K562 (cell line): Measurements from ENCODE around the gene CLIP2. TPM values are rescaled to one million over a fixed set of nuclear protein-coding genes. Genes with fewer than 3 reads are reported as not detected.
A peak's percentile ranks its signal among the peaks of the same experiment; 100 is the strongest.

Source experiments
- DNMT1 ChIP-seq: fragments of 450-650 bp; IDR thresholded peaks from 2 replicates; pipeline ENCODE4 v1.6.1; 2016; ENCODE audit warnings: antibody characterized with exemption, mild to moderate bottlenecking
- FOXO4 ChIP-seq: fragments of 450-650 bp; formaldehyde crosslinking; IDR thresholded peaks from 2 replicates; pipeline ENCODE4 v1.4.0; 2020; ENCODE audit warnings: mild to moderate bottlenecking, moderate library complexity
- GATAD2B ChIP-seq: fragments of 450-650 bp; IDR thresholded peaks from 2 replicates; pipeline ENCODE4 v1.6.1; 2017; ENCODE audit warnings: mild to moderate bottlenecking, borderline replicate concordance
- GTF2A2 ChIP-seq: IDR thresholded peaks from 2 replicates; pipeline ENCODE4 v1.6.1; 2016; ENCODE audit warnings: mild to moderate bottlenecking, missing genetic modification characterization, missing compliant biosample characterization
- HDAC2 ChIP-seq: fragments of 450-650 bp; IDR thresholded peaks from 2 replicates; pipeline ENCODE4 v1.6.1; 2016; ENCODE audit warnings: mild to moderate bottlenecking
- HDAC6 ChIP-seq: IDR thresholded peaks from 2 replicates; pipeline ENCODE4 v1.6.1; 2012; ENCODE audit warnings: low read depth, mild to moderate bottlenecking, control low read depth, inconsistent platforms, low read length, moderate library complexity
- KAT7 ChIP-seq: sonication (generic); formaldehyde crosslinking; IDR thresholded peaks from 2 replicates; pipeline ENCODE4 v1.8.0; 2022; ENCODE audit warnings: missing genetic modification reagents, mild to moderate bottlenecking, borderline replicate concordance
- KLF6 ChIP-seq: fragments of 250-450 bp; sonication (Bioruptor Pico); IDR thresholded peaks from 2 replicates; pipeline ENCODE4 v1.4.0; 2020; ENCODE audit warnings: mild to moderate bottlenecking, moderate library complexity, borderline replicate concordance
- MAFK ChIP-seq: IDR thresholded peaks from 2 replicates; pipeline ENCODE4 v1.6.1; 2011; ENCODE audit warnings: low read length, improper control_type of control experiment
- MBD1 ChIP-seq: fragments of 250-450 bp; sonication (Bioruptor Pico); IDR thresholded peaks from 2 replicates; pipeline ENCODE4 v1.8.0; 2022; ENCODE audit warnings: inconsistent platforms
- MEF2A ChIP-seq: IDR thresholded peaks from 2 replicates; pipeline ENCODE4 v1.6.1; 2011; ENCODE audit warnings: low read depth, mild to moderate bottlenecking, low read length, moderate library complexity; ENCODE audit not compliant: control insufficient read depth
- MEF2D ChIP-seq: conservative IDR thresholded peaks from 2 replicates; pipeline ENCODE4 v1.6.1; 2016; ENCODE audit warnings: low read depth, missing genetic modification characterization, missing compliant biosample characterization
- RFX7 ChIP-seq: fragments of 250-450 bp; sonication (Bioruptor Pico); IDR thresholded peaks from 2 replicates; pipeline ENCODE4 v1.5.1; 2021; ENCODE audit warnings: mild to moderate bottlenecking
- RUNX1 ChIP-seq: sonication (generic); IDR thresholded peaks from 2 replicates; pipeline ENCODE4 v1.6.1; 2016; ENCODE audit warnings: antibody characterized with exemption, low read depth
- SMAD2 ChIP-seq: fragments of 150-350 bp; IDR thresholded peaks from 2 replicates; pipeline ENCODE4 v1.6.1; 2014; ENCODE audit warnings: low read depth, mild to moderate bottlenecking, low read length
- SMARCA5 ChIP-seq: fragments of 450-650 bp; IDR thresholded peaks from 2 replicates; pipeline ENCODE4 v1.6.1; 2016
- SP2 ChIP-seq: IDR thresholded peaks from 2 replicates; pipeline ENCODE4 v1.6.1; 2011; ENCODE audit warnings: mild to moderate bottlenecking, low read depth, low read length, moderate library complexity; ENCODE audit not compliant: poor library complexity, severe bottlenecking; ENCODE audit errors: extremely low read depth
- ZBTB11 ChIP-seq, 3 experiments: fragments of 200-800 bp in 1 of 3; fragments of 250-450 bp in 1 of 3; fragments of 450-650 bp in 1 of 3; sonication (Bioruptor Pico) in 1 of 3; sonication (Bioruptor generic) in 1 of 3; formaldehyde crosslinking in 1 of 3; IDR thresholded peaks; 2 replicates each; pipeline versions ENCODE4 v1.6.1 to v1.8.0; 2016 to 2022; ENCODE audit warnings: mild to moderate bottlenecking in 2 of 3, missing genetic modification characterization in 2 of 3, missing compliant biosample characterization in 1 of 3, moderate library complexity in 1 of 3
- ZBTB43 ChIP-seq: sonication (generic); formaldehyde crosslinking; IDR thresholded peaks from 2 replicates; pipeline ENCODE4 v1.8.0; 2023; ENCODE audit warnings: mild to moderate bottlenecking, missing genetic modification reagents
- ZNF263 ChIP-seq: sonication (generic); formaldehyde crosslinking; IDR thresholded peaks from 2 replicates; pipeline ENCODE4 v1.8.0; 2022; ENCODE audit warnings: mild to moderate bottlenecking, missing genetic modification reagents, borderline replicate concordance
- ZNF644 ChIP-seq: fragments of 200-800 bp; sonication (Bioruptor generic); IDR thresholded peaks from 2 replicates; pipeline ENCODE4 v1.6.1; 2016; ENCODE audit warnings: low read depth, missing genetic modification characterization, missing compliant biosample characterization
- polyA plus RNA-seq, 8 experiments: library from polyadenylated mRNA; depleted of rRNA in 4 of 8; stranded (reverse) in 5 of 8; unstranded in 3 of 8; fragments of >200 nt; fragmentation: Nextera tagmentation in 2 of 8; fragmentation: Illumina TruSeq in 1 of 8; extraction: Ambion mirVana in 2 of 8; extraction: Trizol in 1 of 8; gene quantifications; 2 replicates each; pipeline versions ENCODE4 v1.2.1 to v1.2.3, GENCODE V29; 2011 to 2014; ENCODE audit warnings: inconsistent platforms in 1 of 8, missing spikeins in 1 of 8
- total RNA-seq, 7 experiments: library from RNA; depleted of rRNA in 6 of 7; stranded (reverse); fragments of >200 nt in 6 of 7; fragmentation: Illumina TruSeq in 2 of 7; extraction: Trizol in 2 of 7; gene quantifications; 2 replicates each; pipeline versions ENCODE4 v1.2.1 to v1.2.3, GENCODE V29; 2011 to 2021; ENCODE audit warnings: low replicate concordance in 1 of 7

Gene CLIP2
- total and polyA plus RNA-seq, 9 of the 15 experiments (the other 6 are each of a cell fraction or from before 2014, with no cell fraction given) = 0.07 to 5.4 (median 2.1) TPM

- TF ChIP-seq SP2 = no peak
- no peak for TF ChIP-seq RFX7 (CRISPR knock-in tag)
- TF ChIP-seq KLF6 (CRISPR knock-in tag) = peak; percentile 85; the same call in 1 of the 2 replicates
- TF ChIP-seq MEF2A = no peak
- TF ChIP-seq MBD1 = no peak
- peak; percentile 88 for TF ChIP-seq MEF2D (tag)
- no peak for TF ChIP-seq ZBTB43 (CRISPR knock-in tag)
- TF ChIP-seq HDAC6 = no peak
- TF ChIP-seq RUNX1 = no peak
- TF ChIP-seq ZBTB11 (CRISPR knock-in tag; IDR thresholded peaks at IDR 0.05) = peak in 1 of 3 experiments; percentile 63; a peak in 1 of 6 replicates
- TF ChIP-seq SMARCA5 = 0 out of 2 replicates have a peak, but pooled peaks have one; percentile 18
- TF ChIP-seq GTF2A2 = 0 out of 2 replicates have a peak, but pooled peaks have one; percentile 54
- no peak for TF ChIP-seq MAFK
- TF ChIP-seq ZNF263 (CRISPR knock-in tag) = no peak
- TF ChIP-seq KAT7 = no peak
- TF ChIP-seq HDAC2 = no peak
- no peak for TF ChIP-seq FOXO4 (CRISPR knock-in tag)
- TF ChIP-seq DNMT1 = no peak
- peak; percentile 96 for TF ChIP-seq ZNF644 (tag)
- TF ChIP-seq GATAD2B = no peak
- no peak for TF ChIP-seq SMAD2
Measured at GRCh38 chr7:74452748-74453321, 163.6 kb downstream of the CLIP2 start (continued).
